Hematopoietic multipotent progenitor cell treated with erythropoietin and hydrocortisone succinate and interleukin-3 and kit ligand, for 15 days (in vitro differentiated cells): ENCODE measurements around the gene C19orf67.
A peak's percentile ranks its signal among the peaks of the same experiment; 100 is the strongest.

Source experiments
- DNase-seq: peaks from one replicate; pipeline ENCODE4 v3.0.0-alpha.2; 2015; ENCODE audit warnings: low spot score

C19orf67 gene

DNA sequence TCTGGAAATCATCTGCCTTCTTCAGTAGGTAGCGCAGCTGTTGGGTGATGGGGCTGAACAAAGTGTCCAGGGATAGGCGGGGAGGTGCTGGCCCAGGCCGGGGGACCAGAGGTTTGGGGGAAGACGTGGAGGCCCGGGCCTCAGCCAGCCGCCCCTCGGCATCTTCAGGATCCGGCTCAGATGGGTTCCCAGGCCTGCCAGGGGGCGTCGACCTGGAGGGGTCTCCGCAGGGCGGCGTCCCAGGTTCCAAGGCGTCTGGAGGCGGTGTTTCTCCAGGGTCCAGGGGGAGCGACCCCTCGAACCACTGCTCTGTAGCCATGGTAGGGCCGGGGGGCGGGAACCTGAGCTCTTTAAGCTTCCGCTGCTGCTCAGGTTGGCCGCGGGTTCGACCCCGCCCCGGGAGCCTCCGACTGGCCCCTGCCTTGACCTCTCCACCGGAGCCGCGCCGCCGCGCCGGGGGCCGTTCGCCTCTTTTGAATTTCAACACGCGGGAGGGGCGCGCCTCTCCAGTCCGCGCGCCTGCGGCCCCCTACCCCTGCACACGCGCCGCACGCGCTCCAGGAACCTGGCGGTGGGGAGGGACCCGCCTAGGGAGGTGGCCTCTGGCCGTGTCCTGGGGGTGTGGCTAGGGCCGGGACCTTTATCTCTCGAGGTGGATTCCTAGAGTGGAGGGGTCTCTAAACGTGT is at the start of gene C19orf67:
C19orf67 (minus strand) TSS at position 475 of the 687 bp plus-strand sequence; CDS start at position 319, 156 bp downstream.
- no peak for DNase-seq

GRCh38 chr19:14135355-14135754 is 49.8 kb upstream of the C19orf67 start:
- DNase-seq, result no peak

GRCh38 chr19:14127929-14128509 is 42.4 kb upstream of the C19orf67 start:
- DNase-seq, result no peak

DNA sequence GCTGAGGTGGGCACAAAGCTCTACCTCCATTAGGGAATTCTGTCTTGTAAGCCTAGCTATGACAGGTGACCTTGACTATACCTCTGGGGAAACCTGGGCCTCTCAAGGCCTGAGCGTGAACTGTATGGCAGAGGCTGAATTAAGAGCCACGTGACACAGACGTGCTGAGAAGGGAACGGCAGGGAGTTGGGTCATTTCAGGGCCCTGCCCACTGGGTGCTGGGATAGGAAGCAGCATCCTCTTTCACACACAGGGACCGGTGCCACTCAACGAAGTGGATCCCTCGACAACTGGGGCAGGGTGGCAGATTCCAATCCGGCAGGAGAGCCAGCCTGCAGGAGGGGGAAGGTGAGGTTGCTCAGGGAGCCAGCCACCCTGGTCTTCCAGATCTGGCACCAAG is 41.6 kb upstream of the C19orf67 start:
- no peak for DNase-seq

DNA sequence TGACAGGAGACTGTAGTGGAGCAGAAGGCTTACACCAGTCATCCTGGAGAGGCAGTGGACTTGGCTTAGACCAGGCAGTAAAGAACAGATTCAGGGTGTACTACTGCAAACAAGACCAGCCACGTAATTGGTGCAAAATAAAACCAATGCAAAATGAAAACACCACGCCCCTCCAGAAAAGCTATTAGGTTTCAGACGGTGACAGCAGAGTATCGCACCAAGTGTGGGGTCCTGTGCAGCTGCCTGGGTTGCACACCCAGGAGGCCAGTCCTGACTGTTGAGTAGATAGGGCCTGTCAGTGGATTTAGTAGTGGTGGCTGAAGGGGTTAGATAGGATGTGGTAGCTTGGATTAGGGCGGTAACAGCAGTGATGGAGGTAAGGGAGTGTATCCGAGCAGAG is 37.3 kb upstream of the C19orf67 start:
- DNase-seq, result no peak

DNA sequence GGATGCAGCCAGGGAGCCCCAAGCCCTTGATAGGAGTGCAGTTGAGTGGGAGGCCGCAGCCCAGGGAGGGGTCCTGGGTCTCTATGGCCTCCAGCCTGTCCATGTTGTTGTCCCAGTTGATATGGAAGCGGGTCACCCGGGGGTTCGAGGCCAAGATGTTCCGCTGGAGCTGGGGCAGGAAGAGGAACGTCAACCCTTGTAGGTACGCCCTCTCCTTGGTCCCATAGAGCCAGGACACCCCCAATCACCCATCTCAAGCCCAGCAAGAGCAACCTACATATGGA is 34.9 kb upstream of the C19orf67 start:
- DNase-seq, result no peak

DNA sequence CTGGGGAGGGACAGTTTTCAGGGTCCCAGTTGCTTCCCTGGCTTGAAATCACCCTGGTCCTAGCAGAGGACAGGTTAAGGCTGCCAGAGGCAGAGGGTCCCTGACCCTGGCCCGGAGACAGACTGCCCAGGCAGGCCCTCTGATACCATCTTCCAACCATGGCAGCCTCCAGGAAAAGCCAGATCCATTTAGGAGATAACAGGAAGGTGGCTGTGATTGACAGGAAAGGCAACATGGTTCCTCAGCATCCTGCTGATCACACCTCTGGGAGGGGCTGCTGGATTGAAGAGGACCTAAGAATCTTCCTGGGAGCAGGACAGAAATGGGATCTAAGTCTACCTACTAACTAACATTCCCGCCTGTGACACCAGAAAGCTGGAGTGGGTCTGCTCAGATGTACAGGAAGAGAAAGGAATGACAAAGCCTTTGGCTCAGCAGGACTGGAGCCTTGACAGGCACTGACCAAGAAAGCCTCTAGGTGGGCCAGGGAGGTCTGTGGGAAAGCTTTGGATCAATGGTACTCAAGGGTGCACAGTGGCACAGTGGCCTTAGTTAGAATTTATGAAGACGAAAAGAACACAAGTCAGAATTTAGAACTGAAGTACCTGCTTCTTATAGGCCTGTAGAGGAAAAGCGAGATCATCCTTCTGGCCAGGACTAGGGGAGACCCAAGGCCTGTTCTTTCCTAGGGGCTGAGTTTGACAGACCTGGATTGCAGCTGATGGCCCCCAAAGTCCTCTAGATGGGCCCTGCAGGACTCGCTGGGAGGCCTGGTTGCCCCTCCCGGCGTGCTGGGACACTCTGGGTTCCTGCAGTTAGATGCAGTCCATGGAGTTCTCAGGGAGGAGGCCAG is 34.3 kb upstream of the C19orf67 start:
- DNase-seq, result no peak

GRCh38 chr19:14119146-14119545 is 33.6 kb upstream of the C19orf67 start:
- DNase-seq, result no peak

GRCh38 chr19:14118165-14119051 is 32.8 kb upstream of the C19orf67 start:
- DNase-seq, result no peak

DNA sequence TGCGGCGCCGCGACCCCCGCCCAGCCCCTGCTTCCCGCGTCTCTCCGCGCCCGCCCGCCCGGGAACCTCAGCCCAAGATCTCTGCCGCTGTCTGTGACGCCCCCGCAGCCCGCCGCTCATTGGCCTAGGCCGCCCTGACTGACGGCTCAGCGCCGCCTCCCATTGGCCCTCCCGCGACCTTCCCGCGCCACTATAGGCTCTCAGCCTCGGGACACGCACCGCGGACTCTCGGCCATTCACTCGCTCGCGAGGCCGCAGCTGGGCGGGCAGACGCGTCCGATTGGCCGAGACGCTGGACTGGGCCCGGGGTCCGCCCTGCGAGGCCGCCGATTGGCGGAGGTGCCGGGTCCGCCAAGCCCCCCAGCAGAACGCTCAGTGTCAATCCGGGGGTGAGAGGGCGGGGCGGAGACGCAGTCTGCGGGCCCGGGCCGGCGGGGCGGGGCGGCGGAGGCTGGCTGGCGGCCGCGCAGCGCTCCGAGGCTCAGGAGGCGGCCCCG is 32.1 kb upstream of the C19orf67 start, which contains the start of gene PRKACA:
PRKACA (minus strand) TSS at position 95 of the 497 bp plus-strand sequence. CDS start 215 bp downstream, outside the sequence.
- peak; percentile 98 for DNase-seq

DNA sequence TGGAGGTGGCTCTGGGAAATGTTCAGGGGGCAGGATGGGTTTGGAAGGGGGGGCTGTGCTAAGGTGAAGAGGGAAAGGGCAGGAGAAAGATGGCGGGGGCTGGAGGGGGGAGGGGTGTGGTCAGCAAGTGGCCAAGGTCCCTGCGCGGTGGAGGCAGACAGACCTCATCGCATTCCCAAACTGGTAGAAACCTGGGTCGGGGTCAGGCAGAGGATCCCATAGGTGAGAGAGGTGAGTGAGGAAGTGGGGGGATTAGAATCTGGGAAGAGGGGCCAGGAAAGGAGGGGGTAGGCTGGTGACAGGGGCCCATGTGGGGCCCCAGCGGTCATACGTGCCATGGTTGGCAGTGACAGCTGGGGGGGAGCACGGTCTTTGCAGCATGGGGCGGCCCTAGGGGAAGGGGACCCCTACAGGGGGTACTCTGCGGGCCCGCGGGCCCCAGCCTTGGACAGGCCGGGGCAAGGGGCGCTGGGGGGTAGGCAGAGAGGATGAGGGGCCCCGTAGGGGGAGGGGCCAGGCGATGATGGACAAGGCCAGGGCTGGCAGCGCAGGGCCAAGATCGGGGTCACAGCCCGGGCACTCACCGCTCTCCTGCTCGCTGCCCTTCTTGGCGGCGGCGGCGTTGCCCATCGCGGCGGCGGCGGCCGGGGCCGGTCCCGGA is 31.5 kb upstream of the C19orf67 start:
- no peak for DNase-seq

DNA sequence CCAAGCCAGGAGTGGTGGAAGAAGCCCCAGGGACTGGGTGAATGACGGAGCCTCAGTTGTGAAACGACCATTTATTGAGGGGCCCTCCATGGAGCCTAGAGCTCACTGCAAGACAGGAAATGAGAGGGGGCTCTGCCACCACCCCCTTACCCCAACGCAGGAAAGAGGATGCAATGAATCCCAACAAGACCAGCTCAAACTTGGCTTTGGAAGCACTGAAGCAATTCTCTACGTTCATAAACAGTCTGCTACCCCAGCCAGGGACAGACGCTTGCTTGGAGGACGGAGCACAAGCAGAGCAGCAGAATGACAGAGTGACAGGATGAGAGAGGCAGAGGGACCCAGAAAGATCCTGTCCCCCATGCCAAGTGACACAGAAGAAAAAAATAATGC is 30.9 kb upstream of the C19orf67 start:
- no peak for DNase-seq

- no peak for DNase-seq
Measured at GRCh38 chr19:14115756-14116155, 30.2 kb upstream of the C19orf67 start.

DNA sequence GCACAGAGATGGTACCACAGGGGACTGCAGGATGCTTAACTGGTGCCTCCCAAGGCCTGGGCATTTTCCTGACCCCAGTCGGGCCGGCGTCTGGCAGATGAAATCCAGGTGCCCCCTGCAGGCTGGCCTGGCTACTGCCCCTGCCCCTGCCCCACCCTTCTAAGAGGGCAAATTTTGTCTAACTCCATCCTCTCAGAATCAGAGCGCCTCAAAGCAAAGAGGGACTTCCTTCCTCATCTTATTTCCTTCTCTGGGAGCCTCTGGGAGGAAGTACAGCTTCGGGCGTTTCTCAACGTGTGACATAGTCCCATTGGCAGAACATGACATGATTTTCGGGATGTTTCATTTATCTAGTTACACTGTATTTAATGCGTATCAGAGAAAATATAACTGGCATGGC is 29.3 kb upstream of the C19orf67 start:
- DNase-seq, result peak; percentile 55

- DNase-seq, result no peak
Measured at GRCh38 chr19:14114439-14114838, 28.9 kb upstream of the C19orf67 start.

- peak; percentile 69 for DNase-seq
Measured at GRCh38 chr19:14113762-14114414, 28.3 kb upstream of the C19orf67 start.

- no peak for DNase-seq
Measured at GRCh38 chr19:14112809-14113385, 27.3 kb upstream of the C19orf67 start.

DNA sequence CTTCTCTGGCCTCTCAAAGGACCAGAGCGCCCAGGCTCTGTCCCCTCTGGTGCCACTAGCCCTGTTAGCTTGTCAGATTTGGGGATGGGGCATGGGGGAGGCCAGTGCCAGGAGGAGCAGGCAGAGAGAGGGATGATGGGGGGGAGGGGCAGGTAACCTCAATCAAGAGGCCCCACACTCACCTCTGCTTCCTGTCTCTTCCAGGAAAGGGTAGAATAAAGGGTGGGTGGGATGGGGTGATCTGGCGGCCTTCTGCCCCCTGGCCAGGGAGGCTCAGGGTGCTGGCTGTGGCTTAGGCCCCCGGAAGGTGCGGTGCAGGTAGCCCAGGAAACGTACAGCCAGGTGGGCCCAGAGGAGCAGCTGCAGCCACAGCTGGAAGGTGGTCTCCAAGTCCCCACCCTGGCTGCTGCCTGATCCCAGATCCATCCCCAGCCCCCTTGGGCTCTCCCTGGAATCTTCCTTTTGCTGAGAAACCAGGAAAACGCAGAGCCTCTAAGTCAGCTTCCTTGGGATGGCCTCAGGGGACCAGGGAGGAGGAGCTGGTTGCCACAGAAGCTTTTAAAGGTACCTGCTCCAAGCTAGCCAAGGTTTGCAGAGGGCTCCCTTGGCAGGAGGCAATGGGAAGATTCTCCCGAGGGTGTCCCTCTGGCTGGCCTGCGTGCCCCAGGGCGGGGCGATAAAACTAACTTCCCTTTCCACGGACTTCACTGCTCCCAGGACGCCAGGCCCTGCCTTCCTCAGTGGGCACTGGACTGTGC is 26.6 kb upstream of the C19orf67 start:
- DNase-seq, result no peak

- no peak for DNase-seq
Measured at GRCh38 chr19:14111486-14111885, 25.9 kb upstream of the C19orf67 start.

DNA sequence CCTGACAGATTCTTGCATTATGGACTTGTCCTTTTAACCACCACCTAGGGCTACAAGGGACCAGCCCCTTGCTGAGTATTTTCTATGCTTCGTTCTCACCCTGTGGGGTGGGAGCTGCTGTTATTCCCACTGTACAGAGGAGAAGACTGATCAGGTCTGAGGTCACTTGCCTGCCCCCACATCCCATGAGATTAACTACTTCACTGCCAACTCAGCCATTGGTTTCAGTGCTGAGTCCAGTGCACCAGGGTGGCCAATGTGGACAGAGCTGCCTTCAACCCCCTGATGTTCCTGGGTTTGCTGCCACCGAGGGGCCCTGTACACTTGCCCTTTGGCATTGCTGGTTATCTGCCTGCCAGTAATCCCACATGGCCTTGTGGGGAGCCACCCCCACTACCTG is 25.1 kb upstream of the C19orf67 start:
- no peak for DNase-seq
